PC-9 (cell line): ENCODE data around the gene COX11.

Source experiments
- CTCF ChIP-seq: fragments of 200-600 bp; sonication (generic); conservative IDR thresholded peaks from 2 replicates; pipeline ENCODE4 v1.6.1; 2017; ENCODE audit warnings: mixed run types, antibody characterized with exemption, mild to moderate bottlenecking, moderate library complexity
- EZH2 ChIP-seq: fragments of 200-600 bp; sonication (generic); IDR thresholded peaks from 2 replicates; pipeline ENCODE4 v1.8.0; 2017; ENCODE audit warnings: antibody characterized with exemption, low read depth

- no peak for TF ChIP-seq CTCF
- TF ChIP-seq EZH2 = no peak
These were observed 17.2 kb downstream of the COX11 start for GRCh38 chr17:54951286-54951685.
